Lung (tissue), 12 donors: ENCODE data around the gene DSE. TPM values are rescaled to one million over a fixed set of nuclear protein-coding genes. Genes with fewer than 3 reads are reported as not detected.

Source experiments
- ATAC-seq: fragments of 200-7000 bp; cut with Tn5 transposase; one replicate; pipeline ENCODE4 v1.9.1; 2020; ENCODE audit warnings: moderate number of reproducible peaks; ENCODE audit not compliant: insufficient read depth, low FRiP score
- DNase-seq, 3 donors: peaks; one replicate each; pipeline ENCODE4 v3.0.0-alpha.2; 2013 to 2017
- H3K27ac ChIP-seq, 2 donors: one replicate each; pipeline ENCODE4 v1.5.1; 2013; ENCODE audit warnings: mild to moderate bottlenecking in 2 of 2, moderate library complexity in 2 of 2, control low read depth in 1 of 2, inconsistent platforms in 1 of 2, low read depth in 1 of 2, low read length in 1 of 2
- H3K27me3 ChIP-seq, 3 donors: one replicate each; pipeline ENCODE4 v1.5.1; 2013; ENCODE audit warnings: low read length in 2 of 3; ENCODE audit not compliant: control insufficient read depth in 3 of 3, insufficient read depth in 3 of 3
- H3K36me3 ChIP-seq, 4 donors: one replicate each; pipeline ENCODE4 v1.5.1; 2013; ENCODE audit warnings: low read length in 4 of 4, mild to moderate bottlenecking in 1 of 4, moderate library complexity in 1 of 4; ENCODE audit not compliant: control insufficient read depth in 4 of 4, insufficient read depth in 4 of 4
- H3K4me1 ChIP-seq, 5 donors: one replicate each; pipeline ENCODE4 v1.5.1; 2013; ENCODE audit warnings: low read length in 5 of 5, mild to moderate bottlenecking in 2 of 5, moderate library complexity in 1 of 5; ENCODE audit not compliant: control insufficient read depth in 5 of 5, insufficient read depth in 5 of 5
- H3K4me3 ChIP-seq: one replicate; pipeline ENCODE4 v1.5.1; 2013; ENCODE audit warnings: mild to moderate bottlenecking, control low read depth, moderate library complexity
- H3K9ac ChIP-seq, 2 donors: one replicate each; pipeline ENCODE4 v1.5.1; 2013; ENCODE audit warnings: low read length in 2 of 2, control low read depth in 1 of 2; ENCODE audit not compliant: insufficient read depth in 1 of 2
- H3K9me3 ChIP-seq, 4 donors: one replicate each; pipeline ENCODE4 v1.5.1; 2013; ENCODE audit warnings: low read length in 3 of 4, mild to moderate bottlenecking in 1 of 4, moderate library complexity in 1 of 4; ENCODE audit not compliant: control insufficient read depth in 4 of 4, insufficient read depth in 3 of 4
- CTCF ChIP-seq: IDR thresholded peaks from 2 replicates; pipeline ENCODE4 v1.5.1; 2012; ENCODE audit warnings: mild to moderate bottlenecking; ENCODE audit errors: control extremely low read depth, extremely low read depth
- WGBS, 2 donors: extraction: QIAGEN DNeasy Blood & Tissue Kit; methylation state at CpG; one replicate each; pipeline ENCODE4 v1.1.7; 2013; 5-methylcytosine and 5-hydroxymethylcytosine counted together
- polyA plus RNA-seq, 2 donors: library from polyadenylated mRNA; stranded (reverse); fragments of 200-250 nt; gene quantifications; one replicate each; pipeline ENCODE4 v1.2.1, GENCODE V29; 2013
- total RNA-seq, 2 donors: library from RNA; depleted of rRNA in 1 of 2; stranded (reverse); fragments of >200 nt in 1 of 2; gene quantifications; one replicate each; pipeline ENCODE4 v1.2.1, GENCODE V29; 2014 to 2021
- donor health status: control.
- donor health status: control.
- donor health status: Bipolar disorder and iron deficiency.
- donor health status: healthy.
- donor health status: DM: yes; HTN: yes; CAD: no.

DSE gene
- total and polyA plus RNA-seq, 4 donors = 5.4 to 46.9 (median 42.4) TPM

- no peak for ATAC-seq
- no peaks in the 10 kb centered on the region for H3K9me3 ChIP-seq
- 93 to 94% methylated on average over 3 of the region's 3 CpGs for WGBS, 2 donors
- H3K4me3 ChIP-seq = no peak overlapping the region
- H3K4me1 ChIP-seq = peaks cover 3 to 23% (median 12%) of the 10 kb centered on the region in 5 donors
- DNase-seq = no peak
- H3K27me3 ChIP-seq = no peaks in the 10 kb centered on the region
- H3K36me3 ChIP-seq = peaks cover 0 to 2% (median 0%) of the 10 kb centered on the region in 4 donors
- TF ChIP-seq CTCF = no peak
- H3K9ac ChIP-seq = no peak overlapping the region
- H3K27ac ChIP-seq = no peak overlapping the region
These were observed 14.1 kb downstream of the DSE start for GRCh38 chr6:116384727-116385458.

DNA sequence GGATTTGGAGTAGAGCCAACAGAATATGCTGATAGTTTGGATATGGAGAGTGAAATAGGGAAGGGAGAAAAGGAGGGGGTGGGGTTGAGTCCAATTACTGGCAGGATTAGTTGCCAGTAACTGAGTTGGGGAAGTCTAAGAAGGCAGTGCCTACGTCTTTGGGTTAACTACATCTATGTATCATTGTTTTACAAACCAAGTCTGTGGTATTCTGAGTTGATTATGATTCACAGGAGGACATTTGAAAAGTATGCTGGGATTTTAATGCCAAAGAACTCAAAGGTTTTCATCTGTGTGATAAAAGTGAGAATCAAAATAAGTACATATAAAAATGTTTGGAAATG, 14.7 kb downstream of the DSE start:
- 58 to 62% methylated on average over 1 of the region's 1 CpG for WGBS, 2 donors
- no peak overlapping the region for H3K9ac ChIP-seq
- no peak for ATAC-seq

DNA sequence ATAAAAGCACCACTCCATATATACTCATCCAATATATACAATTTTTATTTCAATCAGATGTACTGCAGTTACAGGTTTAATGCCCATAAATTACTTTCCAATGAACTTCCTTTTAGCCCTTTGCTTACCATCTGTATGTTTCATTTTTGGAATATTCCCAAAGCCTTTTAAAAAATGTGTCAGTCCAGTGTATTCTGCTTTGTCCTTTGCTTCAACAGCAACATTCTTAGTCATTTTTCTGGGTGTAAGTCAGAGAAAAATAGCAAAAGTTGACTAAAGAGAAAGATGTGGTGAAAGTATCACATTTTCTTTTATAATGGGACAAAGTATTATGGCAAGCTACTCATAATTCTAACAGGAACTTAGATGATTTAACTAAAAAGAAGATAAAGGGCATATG, 15.2 kb downstream of the DSE start:
- H3K9ac ChIP-seq = no peak overlapping the region

More for the DNA sequence above, 14.7 kb downstream of the DSE start:
- Histone ChIP-seq H3K9me3 (no peaks in the 10 kb centered on the region), H3K36me3 (peaks cover 0 to 2% (median 0%) of the 10 kb centered on the region in 4 donors), H3K4me3 (no peak overlapping the region), H3K27ac (no peak overlapping the region), H3K27me3 (no peaks in the 10 kb centered on the region), H3K4me1 (peaks cover 3 to 17% (median 6%) of the 10 kb centered on the region in 5 donors)
- no peak for TF ChIP-seq CTCF
- DNase-seq = no peak

More for the DNA sequence above, 15.2 kb downstream of the DSE start:
- ATAC-seq (no peak), DNase-seq (no peak)
- no peak overlapping the region for H3K4me3 ChIP-seq
- peak overlapping the region in 1 of 2 donors; percentile 6 for H3K27ac ChIP-seq
- H3K4me1 ChIP-seq = peaks cover 3 to 16% (median 5%) of the 10 kb centered on the region in 5 donors
- no peaks in the 10 kb centered on the region for H3K27me3 ChIP-seq
- H3K9me3 ChIP-seq = no peaks in the 10 kb centered on the region
- TF ChIP-seq CTCF = no peak
- H3K36me3 ChIP-seq = peaks cover 0 to 2% (median 0%) of the 10 kb centered on the region in 4 donors
